ENCODE measurements around the gene SEPTIN8.

SEPTIN8 gene

GRCh38 chr5:132788990-132789886, 12.2 kb upstream of the SEPTIN8 start:
- DNase-seq (ENCODE audit: extremely low spot score) = no peak
- CTCF ChIA-PET = interaction anchor here (0.6 to 0.7 kb wide), 2 partner anchors 18 to 43 kb away, joined by 3 to 4 read pairs; no protein-coding TSS in a partner anchor
- 0 out of 2 replicates have a peak, but pooled peaks have one; percentile 16 for TF ChIP-seq ZNF384 (IDR thresholded peaks at IDR 0.05)
- TF ChIP-seq PKNOX1 (IDR thresholded peaks at IDR 0.05) = no peak
- no peak for TF ChIP-seq FOXA1 (IDR thresholded peaks at IDR 0.05)
- no peak for TF ChIP-seq FOXM1 (IDR thresholded peaks at IDR 0.05; ENCODE audit: borderline replicate concordance)
- no peak for TF ChIP-seq TARDBP (IDR thresholded peaks at IDR 0.05)
- TF ChIP-seq NFRKB (IDR thresholded peaks at IDR 0.05) = no peak
- TF ChIP-seq L3MBTL2 (conservative IDR thresholded peaks at IDR 0.05) = no peak
- TF ChIP-seq CTBP1 (IDR thresholded peaks at IDR 0.05; ENCODE audit: borderline replicate concordance) = no peak
- POLR2A ChIA-PET = no interaction called here

GRCh38 chr5:132788508-132788907, 11.5 kb upstream of the SEPTIN8 start:
- CTCF ChIA-PET = no interaction called here
- no peak for TF ChIP-seq NFRKB (IDR thresholded peaks at IDR 0.05)
- no peak for TF ChIP-seq CTBP1 (IDR thresholded peaks at IDR 0.05; ENCODE audit: borderline replicate concordance)
- TF ChIP-seq HDGF (IDR thresholded peaks at IDR 0.05; ENCODE audit: borderline replicate concordance) = no peak
- no peak for TF ChIP-seq SUZ12 (IDR thresholded peaks at IDR 0.05)
- TF ChIP-seq TARDBP (IDR thresholded peaks at IDR 0.05) = no peak
- no peak for TF ChIP-seq PKNOX1 (IDR thresholded peaks at IDR 0.05)
- no peak for TF ChIP-seq LEF1 (IDR thresholded peaks at IDR 0.05; ENCODE audit: borderline replicate concordance)
- no peak for TF ChIP-seq FOXM1 (IDR thresholded peaks at IDR 0.05; ENCODE audit: borderline replicate concordance)
- no peak for TF ChIP-seq ARNT (IDR thresholded peaks at IDR 0.05)
- TF ChIP-seq SP1 (IDR thresholded peaks at IDR 0.05) = no peak
- no peak for TF ChIP-seq ZNF384 (IDR thresholded peaks at IDR 0.05)
- TF ChIP-seq BHLHE40 (IDR thresholded peaks at IDR 0.05; ENCODE audit: borderline replicate concordance) = no peak
- TF ChIP-seq ELF4 (IDR thresholded peaks at IDR 0.05) = no peak
- no peak for DNase-seq (ENCODE audit: extremely low spot score)
- POLR2A ChIA-PET = interaction anchor here (0.6 kb wide), 1 partner anchor 419 kb away, joined by 3 read pairs; the partner anchor contains the start of gene SLC22A5

- ChIA-PET CTCF (interaction anchor here (0.8 to 1.2 kb wide), 3 partner anchors 14 to 33 kb away, joined by 3 to 4 read pairs (median 4); no protein-coding TSS in a partner anchor), POLR2A (interaction anchor here (1.5 to 1.9 kb wide), 2 partner anchors 9 to 11 kb away, joined by 4 read pairs; no protein-coding TSS in a partner anchor)
- TF ChIP-seq ZNF384 (IDR thresholded peaks at IDR 0.05) (no peak), SP1 (IDR thresholded peaks at IDR 0.05) (no peak), L3MBTL2 (conservative IDR thresholded peaks at IDR 0.05) (no peak), FOXM1 (IDR thresholded peaks at IDR 0.05; ENCODE audit: borderline replicate concordance) (no peak), HDGF (IDR thresholded peaks at IDR 0.05; ENCODE audit: borderline replicate concordance) (no peak), BHLHE40 (IDR thresholded peaks at IDR 0.05; ENCODE audit: borderline replicate concordance) (no peak), ARNT (IDR thresholded peaks at IDR 0.05) (no peak), ELF4 (IDR thresholded peaks at IDR 0.05) (no peak), TARDBP (IDR thresholded peaks at IDR 0.05) (no peak), PKNOX1 (IDR thresholded peaks at IDR 0.05) (no peak), SUZ12 (IDR thresholded peaks at IDR 0.05) (no peak), CTBP1 (IDR thresholded peaks at IDR 0.05; ENCODE audit: borderline replicate concordance) (no peak)
- no peak for DNase-seq (ENCODE audit: extremely low spot score)
Observed at GRCh38 chr5:132787076-132787475, 10.0 kb upstream of the SEPTIN8 start.

- no peak for DNase-seq (ENCODE audit: extremely low spot score)
- CTCF ChIA-PET = interaction anchor here (1.5 kb wide), 1 partner anchor 33 kb away, joined by 3 read pairs; no protein-coding TSS in a partner anchor
- POLR2A ChIA-PET = no interaction called here
- TF ChIP-seq SUZ12 (IDR thresholded peaks at IDR 0.05) = no peak
- TF ChIP-seq FOXA1 (IDR thresholded peaks at IDR 0.05) = no peak
- TF ChIP-seq TARDBP (IDR thresholded peaks at IDR 0.05) = no peak
- TF ChIP-seq BHLHE40 (IDR thresholded peaks at IDR 0.05; ENCODE audit: borderline replicate concordance) = no peak
- TF ChIP-seq FOXK2 (IDR thresholded peaks at IDR 0.05) = no peak
- no peak for TF ChIP-seq LEF1 (IDR thresholded peaks at IDR 0.05; ENCODE audit: borderline replicate concordance)
- no peak for TF ChIP-seq NFRKB (IDR thresholded peaks at IDR 0.05)
- TF ChIP-seq CTBP1 (IDR thresholded peaks at IDR 0.05; ENCODE audit: borderline replicate concordance) = no peak
- no peak for TF ChIP-seq SP1 (IDR thresholded peaks at IDR 0.05)
Observed at GRCh38 chr5:132785864-132786263, 8.8 kb upstream of the SEPTIN8 start.

GRCh38 chr5:132785365-132785764, 8.3 kb upstream of the SEPTIN8 start:
- CTCF ChIA-PET = interaction anchor here (1.5 kb wide), 1 partner anchor 33 kb away, joined by 3 read pairs; no protein-coding TSS in a partner anchor
- POLR2A ChIA-PET = interaction anchor here (1.3 kb wide), 1 partner anchor 9 kb away, joined by 6 read pairs; no protein-coding TSS in a partner anchor
- no peak for DNase-seq (ENCODE audit: extremely low spot score)
- no peak for TF ChIP-seq L3MBTL2 (conservative IDR thresholded peaks at IDR 0.05)
- no peak for TF ChIP-seq LEF1 (IDR thresholded peaks at IDR 0.05; ENCODE audit: borderline replicate concordance)
- no peak for TF ChIP-seq FOXA1 (IDR thresholded peaks at IDR 0.05)
- no peak for TF ChIP-seq FOXM1 (IDR thresholded peaks at IDR 0.05; ENCODE audit: borderline replicate concordance)
- no peak for TF ChIP-seq PKNOX1 (IDR thresholded peaks at IDR 0.05)
- no peak for TF ChIP-seq ARNT (IDR thresholded peaks at IDR 0.05)
- TF ChIP-seq BHLHE40 (IDR thresholded peaks at IDR 0.05; ENCODE audit: borderline replicate concordance) = no peak
- TF ChIP-seq ELF4 (IDR thresholded peaks at IDR 0.05) = no peak
- no peak for TF ChIP-seq FOXK2 (IDR thresholded peaks at IDR 0.05)
- no peak for TF ChIP-seq HDGF (IDR thresholded peaks at IDR 0.05; ENCODE audit: borderline replicate concordance)
- no peak for TF ChIP-seq SUZ12 (IDR thresholded peaks at IDR 0.05)
- TF ChIP-seq CTBP1 (IDR thresholded peaks at IDR 0.05; ENCODE audit: borderline replicate concordance) = no peak
- TF ChIP-seq NFRKB (IDR thresholded peaks at IDR 0.05) = no peak
- no peak for TF ChIP-seq ZNF384 (IDR thresholded peaks at IDR 0.05)

Data from HEK293T (cell line).